Measurements from ENCODE around the gene GLDN.

Gene GLDN

DNA sequence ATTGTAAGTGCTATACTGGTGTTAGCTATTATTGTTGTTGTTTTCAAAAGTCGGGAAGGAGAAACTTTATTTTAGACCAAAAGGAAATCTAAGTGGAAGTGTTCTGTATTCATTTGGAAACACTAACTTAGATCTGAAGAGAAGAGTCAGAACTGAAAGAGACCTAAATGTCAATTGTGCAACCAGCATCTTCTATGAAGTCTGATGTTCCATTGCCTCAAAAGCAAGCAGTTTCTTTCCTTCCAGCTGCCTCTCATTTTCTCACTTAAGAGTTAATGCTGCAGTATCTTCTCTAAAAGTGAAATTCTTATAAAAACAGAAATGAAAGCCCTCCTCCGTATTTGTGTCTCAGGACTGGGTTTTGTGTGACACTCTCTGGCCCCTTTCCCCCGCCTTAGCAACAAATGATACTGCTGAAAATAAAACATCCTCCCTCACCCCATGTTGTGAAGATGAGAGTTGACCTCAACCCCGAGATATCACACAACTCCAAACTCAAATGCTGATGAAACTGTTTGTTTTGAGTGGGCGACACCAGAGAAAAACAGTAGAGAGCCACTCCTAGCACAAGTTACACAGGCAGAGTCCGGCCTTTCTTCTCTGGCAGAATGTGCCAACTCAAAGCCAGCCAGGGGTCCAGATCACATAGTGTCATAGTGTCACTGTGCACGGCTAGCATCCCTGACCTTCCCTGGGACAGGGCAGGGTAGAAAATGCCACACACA is 48.9 kb downstream of the GLDN start:
- H3K4me3 ChIP-seq (ENCODE audit: low read depth, low read length) = no peak overlapping the region
- TF ChIP-seq, protein P1, sequence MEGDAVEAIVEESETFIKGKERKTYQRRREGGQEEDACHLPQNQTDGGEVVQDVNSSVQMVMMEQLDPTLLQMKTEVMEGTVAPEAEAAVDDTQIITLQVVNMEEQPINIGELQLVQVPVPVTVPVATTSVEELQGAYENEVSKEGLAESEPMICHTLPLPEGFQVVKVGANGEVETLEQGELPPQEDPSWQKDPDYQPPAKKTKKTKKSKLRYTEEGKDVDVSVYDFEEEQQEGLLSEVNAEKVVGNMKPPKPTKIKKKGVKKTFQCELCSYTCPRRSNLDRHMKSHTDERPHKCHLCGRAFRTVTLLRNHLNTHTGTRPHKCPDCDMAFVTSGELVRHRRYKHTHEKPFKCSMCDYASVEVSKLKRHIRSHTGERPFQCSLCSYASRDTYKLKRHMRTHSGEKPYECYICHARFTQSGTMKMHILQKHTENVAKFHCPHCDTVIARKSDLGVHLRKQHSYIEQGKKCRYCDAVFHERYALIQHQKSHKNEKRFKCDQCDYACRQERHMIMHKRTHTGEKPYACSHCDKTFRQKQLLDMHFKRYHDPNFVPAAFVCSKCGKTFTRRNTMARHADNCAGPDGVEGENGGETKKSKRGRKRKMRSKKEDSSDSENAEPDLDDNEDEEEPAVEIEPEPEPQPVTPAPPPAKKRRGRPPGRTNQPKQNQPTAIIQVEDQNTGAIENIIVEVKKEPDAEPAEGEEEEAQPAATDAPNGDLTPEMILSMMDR (IDR thresholded peaks at IDR 0.05; ENCODE audit: low read depth, low read length, missing control alignments) = no peak
- DNase-seq (ENCODE audit: low read depth) = no peak

DNA sequence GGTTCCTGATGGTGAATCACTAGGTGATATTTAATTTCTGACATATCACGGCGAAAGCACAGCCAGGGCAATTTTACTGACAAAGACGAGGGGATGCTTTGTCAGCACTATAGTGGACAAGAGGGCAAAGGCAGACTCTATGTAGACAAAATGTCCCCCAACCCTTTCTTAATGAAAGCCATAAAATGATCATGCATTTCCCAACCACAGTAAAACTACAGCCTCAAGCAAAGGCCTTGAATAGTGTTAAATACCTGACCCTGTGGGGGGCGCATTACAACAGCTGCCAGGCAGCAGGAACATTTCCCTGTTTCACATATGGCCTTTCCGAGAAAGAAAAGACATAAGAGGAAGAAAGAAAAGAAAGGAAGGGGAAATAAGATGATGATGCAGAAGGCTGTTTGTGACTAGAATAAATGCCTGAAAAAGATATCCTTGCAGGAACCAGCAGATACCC is 49.5 kb downstream of the GLDN start:
- TF ChIP-seq, protein P1 (IDR thresholded peaks at IDR 0.05; ENCODE audit: low read depth, low read length, missing control alignments) = no peak
- no peak for DNase-seq (ENCODE audit: low read depth)

DNA sequence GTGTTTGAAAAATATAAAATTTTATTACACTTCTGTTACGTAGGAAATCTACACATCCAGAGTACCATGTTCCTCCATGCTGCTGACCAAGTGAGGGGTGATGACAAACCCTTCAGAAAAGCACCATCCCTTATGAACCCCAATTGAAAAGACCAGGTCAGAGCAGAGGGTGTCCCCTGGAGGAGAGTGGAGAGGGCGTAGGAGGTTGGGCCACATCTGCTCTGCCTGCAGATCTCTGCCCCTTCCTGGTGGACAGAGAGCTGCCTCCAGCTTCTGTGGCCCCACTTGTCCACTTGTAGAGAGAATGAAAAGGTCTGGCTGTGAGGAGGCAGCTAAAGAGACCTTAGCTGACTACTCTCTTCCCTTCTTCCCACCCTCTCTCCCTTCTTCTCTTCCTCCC is 55.5 kb downstream of the GLDN start:
- TF ChIP-seq, protein P1 (IDR thresholded peaks at IDR 0.05; ENCODE audit: low read depth, low read length, missing control alignments) = no peak
- no peak overlapping the region for H3K4me3 ChIP-seq (ENCODE audit: low read depth, low read length)

More for the DNA sequence above, 49.5 kb downstream of the GLDN start:
- no peak overlapping the region for H3K4me3 ChIP-seq (ENCODE audit: low read depth, low read length)

DNA sequence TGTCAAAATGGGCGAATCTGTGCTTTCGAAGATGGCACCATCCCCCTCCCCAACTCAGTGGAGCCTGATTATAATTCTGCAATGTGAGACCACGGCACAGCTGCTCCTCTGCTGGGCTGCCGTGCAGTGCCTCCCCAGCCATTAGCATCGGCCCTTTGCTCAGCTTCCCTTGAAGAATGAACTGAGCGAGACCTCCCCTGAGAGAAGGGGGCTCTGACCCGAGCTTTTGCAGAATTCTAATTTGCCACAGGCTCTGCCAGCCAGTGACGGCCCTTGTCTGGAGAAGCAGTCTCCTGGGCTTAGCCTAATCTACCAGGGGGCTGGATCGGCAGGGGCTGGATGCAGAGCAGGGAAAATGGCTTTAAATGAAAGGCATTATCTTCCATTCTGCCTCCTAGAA is 57.2 kb downstream of the GLDN start:
- TF ChIP-seq, protein P1 (IDR thresholded peaks at IDR 0.05; ENCODE audit: low read depth, low read length, missing control alignments) = no peak
- DNase-seq (ENCODE audit: low read depth) = no peak

More for the DNA sequence above, 55.5 kb downstream of the GLDN start:
- no peak for DNase-seq (ENCODE audit: low read depth)

DNA sequence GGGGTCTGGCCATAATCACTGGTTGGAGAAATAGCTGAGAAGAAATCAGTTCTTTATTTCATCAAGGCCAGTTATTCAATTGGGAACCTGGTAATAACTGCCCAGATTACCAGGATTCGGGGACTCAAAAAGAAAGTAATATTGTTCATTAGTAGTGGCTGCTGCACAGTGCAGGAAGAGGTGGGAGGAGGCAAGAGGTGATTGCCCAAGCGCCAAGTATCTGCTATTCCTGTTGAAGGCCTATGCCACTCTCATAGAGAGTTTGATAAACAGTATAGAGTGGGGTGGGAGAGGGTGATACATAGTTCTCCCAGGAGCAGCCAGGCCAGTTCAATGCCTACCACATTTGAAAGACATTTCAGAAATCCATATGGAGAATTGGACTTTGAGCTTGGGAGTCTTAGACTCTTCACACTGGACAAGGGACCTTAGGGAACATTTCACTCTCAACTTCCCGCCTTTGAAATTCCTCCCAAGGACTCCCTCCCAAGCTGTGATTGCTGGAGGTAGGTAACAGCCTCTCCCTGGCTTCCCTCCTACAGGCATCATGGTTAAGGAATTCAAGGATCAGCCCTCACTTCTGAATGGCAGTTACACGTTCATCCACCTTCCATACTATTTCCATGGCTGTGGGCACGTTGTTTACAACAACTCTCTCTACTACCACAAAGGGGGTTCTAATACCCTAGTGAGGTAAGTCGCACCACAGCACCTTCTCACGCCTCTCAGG is 59.8 kb downstream of the GLDN start:
- DNase-seq (ENCODE audit: low read depth) = no peak
- TF ChIP-seq, protein P1 (IDR thresholded peaks at IDR 0.05; ENCODE audit: low read depth, low read length, missing control alignments) = no peak
- H3K4me3 ChIP-seq (ENCODE audit: low read depth, low read length) = no peak overlapping the region

More for the DNA sequence above, 57.2 kb downstream of the GLDN start:
- no peak overlapping the region for H3K4me3 ChIP-seq (ENCODE audit: low read depth, low read length)

DNA sequence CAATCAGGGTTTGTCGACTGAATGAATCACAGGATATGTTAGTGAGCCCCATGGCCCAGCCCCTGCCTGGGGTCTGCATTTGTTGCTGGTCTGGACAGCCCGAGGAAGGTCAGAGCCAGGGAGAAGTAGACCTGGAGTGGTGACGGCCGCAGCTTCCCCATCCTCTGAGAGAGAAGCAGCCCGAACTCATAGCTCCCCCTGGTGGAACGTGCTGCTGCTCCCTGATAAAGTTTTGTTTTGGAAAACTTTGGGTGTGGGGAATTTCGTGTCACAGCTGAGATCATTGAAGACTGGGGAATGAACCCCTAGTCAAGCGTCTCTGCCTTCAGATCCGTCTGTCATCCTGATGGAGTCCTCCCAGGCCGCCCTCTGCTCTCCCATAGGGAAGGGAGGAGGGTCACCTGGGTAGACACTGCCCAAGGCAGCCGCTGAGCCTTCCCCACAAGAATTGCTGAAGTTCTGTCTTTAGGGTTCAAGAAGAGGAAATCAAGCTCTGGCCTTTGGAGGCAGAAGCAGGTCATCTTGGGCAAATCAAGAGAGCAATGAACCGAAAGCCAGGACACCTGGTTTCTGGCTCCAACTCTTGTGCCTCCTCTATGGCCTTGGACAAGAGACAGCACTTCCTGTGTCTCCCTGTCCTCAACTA is 60.5 kb downstream of the GLDN start:
- TF ChIP-seq, protein P1 (IDR thresholded peaks at IDR 0.05; ENCODE audit: low read depth, low read length, missing control alignments) = peak; percentile 73
- DNase-seq (ENCODE audit: low read depth) = no peak
- H3K4me3 ChIP-seq (ENCODE audit: low read depth, low read length) = no peak overlapping the region

Data from GM12864 (cell line).